Bronchial epithelial cell (primary cell): ENCODE data around the gene LENG8. TPM values are rescaled to one million over a fixed set of nuclear protein-coding genes. Genes with fewer than 3 reads are reported as not detected.
A peak's percentile ranks its signal among the peaks of the same experiment; 100 is the strongest.

Experiments used
- DNase-seq: peaks from one replicate; pipeline ENCODE4 v3.0.0-alpha.2; 2010; ENCODE audit warnings: low read depth
- FAIRE-seq: peaks from 2 replicates; lab custom pipeline; 2011; peaks lifted over from hg19 to GRCh38; lab: Jason Lieb, UNC
- H3K27me3 ChIP-seq: 2 replicates; pipeline ENCODE4 v1.5.1; 2011; ENCODE audit warnings: low read length; ENCODE audit not compliant: control insufficient read depth, insufficient read depth
- H3K36me3 ChIP-seq: 2 replicates; pipeline ENCODE4 v1.5.1; 2011; ENCODE audit warnings: low read length; ENCODE audit not compliant: control insufficient read depth, insufficient read depth
- H3K4me3 ChIP-seq: 2 replicates; pipeline ENCODE4 v1.5.1; 2011; ENCODE audit warnings: mild to moderate bottlenecking, low read depth, low read length, control low read depth
- CTCF ChIP-seq: IDR thresholded peaks from 2 replicates; pipeline ENCODE4 v1.5.1; 2011; ENCODE audit warnings: mild to moderate bottlenecking, moderate library complexity, low read length, control low read depth, inconsistent platforms; ENCODE audit not compliant: insufficient read depth, severe bottlenecking
- total RNA-seq: library from RNA; depleted of rRNA; stranded (reverse); fragments of >200 nt; gene quantifications from 2 replicates; pipeline ENCODE4 v1.2.1, GENCODE V29; 2014

LENG8 gene
- total RNA-seq, 1 donor from 2014 or later: 26.3 TPM

- no peak for FAIRE-seq
- no peak overlapping the region for H3K4me3 ChIP-seq
Measured at GRCh38 chr19:54451331-54451871, 2.4 kb downstream of the LENG8 start.

GRCh38 chr19:54451997-54452396, 3.0 kb downstream of the LENG8 start:
- H3K27me3 ChIP-seq: no peaks in the 10 kb centered on the region
- FAIRE-seq: no peak
- H3K36me3 ChIP-seq: peaks cover 41% of the 10 kb centered on the region
- no peak overlapping the region for H3K4me3 ChIP-seq
- no peak for DNase-seq
- no peak for TF ChIP-seq CTCF

More at GRCh38 chr19:54451331-54451871, 2.4 kb downstream of the LENG8 start:
- peak; percentile 31 for DNase-seq
- Histone ChIP-seq H3K27me3 (no peaks in the 10 kb centered on the region), H3K36me3 (peaks cover 35% of the 10 kb centered on the region)
- no peak for TF ChIP-seq CTCF

- DNase-seq (no peak), FAIRE-seq (no peak)
- Histone ChIP-seq H3K27me3 (no peaks in the 10 kb centered on the region), H3K36me3 (peaks cover 42% of the 10 kb centered on the region), H3K4me3 (no peak overlapping the region)
- TF ChIP-seq CTCF: no peak
Measured at GRCh38 chr19:54452626-54453025, 3.6 kb downstream of the LENG8 start.

- FAIRE-seq: peak; percentile 84
- peaks cover 51% of the 10 kb centered on the region for H3K36me3 ChIP-seq
- no peak overlapping the region for H3K4me3 ChIP-seq
- no peak for TF ChIP-seq CTCF
- H3K27me3 ChIP-seq: no peaks in the 10 kb centered on the region
- no peak for DNase-seq
Measured at GRCh38 chr19:54453921-54454780, 5.2 kb downstream of the LENG8 start.

- TF ChIP-seq CTCF: no peak
- no peak overlapping the region for H3K4me3 ChIP-seq
- no peaks in the 10 kb centered on the region for H3K27me3 ChIP-seq
- FAIRE-seq (no peak), DNase-seq (no peak)
- H3K36me3 ChIP-seq: peaks cover 54% of the 10 kb centered on the region
Measured at GRCh38 chr19:54454781-54455675, 6.0 kb downstream of the LENG8 start.
